Measurements from ENCODE around the gene TOB1.

DNA sequence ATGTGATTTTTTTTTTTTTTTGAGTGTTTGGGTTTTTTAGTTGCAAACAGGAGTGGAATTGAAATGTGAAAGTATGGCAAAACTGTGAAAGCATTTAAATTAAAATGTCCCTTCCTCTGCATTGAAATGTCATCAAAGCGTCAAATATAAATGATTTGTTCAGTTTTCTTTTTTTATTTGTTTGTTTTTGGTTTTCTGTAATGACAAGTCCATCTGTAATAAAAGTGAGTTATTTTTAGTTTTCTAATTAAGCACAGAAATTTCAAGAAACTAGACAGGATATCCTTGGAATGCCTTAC is 1.9 kb upstream of the TOB1 start:
- no peak for TF ChIP-seq POLR2AphosphoS5 (IDR thresholded peaks at IDR 0.05; ENCODE audit: low read depth, low read length)
- no peak for TF ChIP-seq REST (IDR thresholded peaks at IDR 0.05; ENCODE audit: insufficient read depth in 1 of 2, low read depth in 2 of 2, low read length in 2 of 2)
- TF ChIP-seq TAF1 (IDR thresholded peaks at IDR 0.05; ENCODE audit: borderline replicate concordance, insufficient read depth, low read length) = no peak
- no peak for TF ChIP-seq SIN3A (IDR thresholded peaks at IDR 0.05; ENCODE audit: borderline replicate concordance, insufficient read depth, low read length)
- no peak for TF ChIP-seq FOXP2 (optimal IDR thresholded peaks at IDR 0.05; ENCODE audit: borderline replicate concordance, extremely low read depth, extremely low read length, insufficient read depth)
